Activated CD4-positive, alpha-beta T cell treated with anti-CD3 and anti-CD28 coated beads, Interleukin-2, amount 10 ng/mL, durations not matched to agents 24 days and 14 days (primary cell): Measurements from ENCODE around the gene ABLIM1. TPM values are rescaled to one million over a fixed set of nuclear protein-coding genes. Genes with fewer than 3 reads are reported as not detected.
A peak's percentile ranks its signal among the peaks of the same experiment; 100 is the strongest.

ENCODE experiments used
- DNase-seq: peaks from one replicate; pipeline ENCODE4 v3.0.0; 2022
- H3K27ac Mint-ChIP-seq: one replicate; pipeline ENCODE4 v1.8.0; 2022; ENCODE audit warnings: mild to moderate bottlenecking, mixed read lengths
- H3K27me3 Mint-ChIP-seq: one replicate; pipeline ENCODE4 v1.8.0; 2022; ENCODE audit warnings: mixed read lengths
- H3K36me3 Mint-ChIP-seq: one replicate; pipeline ENCODE4 v1.8.0; 2022; ENCODE audit warnings: low read depth, mild to moderate bottlenecking, mixed read lengths
- H3K4me1 Mint-ChIP-seq: one replicate; pipeline ENCODE4 v1.8.0; 2021; ENCODE audit warnings: mixed read lengths
- H3K4me3 Mint-ChIP-seq: one replicate; pipeline ENCODE4 v1.8.0; 2022; ENCODE audit warnings: mild to moderate bottlenecking, moderate library complexity, mixed read lengths
- H3K9me3 Mint-ChIP-seq: one replicate; pipeline ENCODE4 v1.8.0; 2021; ENCODE audit warnings: mixed read lengths
- intact Hi-C: fragments of 100-400 bp; cut with micrococcal nuclease; formaldehyde crosslinking; loops from one replicate; pipeline ENCODE4 v1.15.1; 2023
- total RNA-seq: library from RNA; stranded (reverse); gene quantifications from 2 replicates; pipeline ENCODE4 v1.2.3, GENCODE V29; 2022

Gene ABLIM1
- total RNA-seq, 1 donor from 2014 or later, result 16.5 TPM

GRCh38 chr10:114508376-114508775, 149.7 kb downstream of the ABLIM1 start:
- no peak for DNase-seq
- peaks cover 4% of the 10 kb centered on the region for H3K9me3 Mint-ChIP-seq
- no peak overlapping the region for H3K27ac Mint-ChIP-seq
- H3K27me3 Mint-ChIP-seq, result no peaks in the 10 kb centered on the region
- H3K36me3 Mint-ChIP-seq, result peaks cover 32% of the 10 kb centered on the region
- intact Hi-C loops, result no loop called here
- H3K4me3 Mint-ChIP-seq, result no peak overlapping the region
- H3K4me1 Mint-ChIP-seq, result peaks cover 34% of the 10 kb centered on the region

DNA sequence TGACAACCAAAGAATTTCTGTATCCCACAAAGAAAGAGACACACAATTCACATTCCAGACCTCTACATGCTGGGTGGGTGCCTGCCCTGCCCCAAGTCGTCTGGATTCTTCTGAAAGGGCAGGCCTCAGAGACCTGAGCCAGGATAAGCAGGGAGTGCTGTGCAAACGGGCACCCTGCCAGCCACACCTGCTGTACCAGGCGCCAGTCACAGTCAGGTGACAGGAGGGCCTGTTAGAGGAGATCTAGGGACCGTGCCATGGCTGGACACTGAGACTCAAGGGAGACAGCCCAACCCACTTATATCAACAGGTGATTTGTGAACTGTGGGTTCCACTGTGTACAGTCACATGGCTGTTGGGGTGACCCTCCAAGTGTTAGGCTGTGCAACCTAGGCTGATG, 150.6 kb downstream of the ABLIM1 start:
- no peak overlapping the region for H3K27ac Mint-ChIP-seq
- DNase-seq, result no peak
- no peaks in the 10 kb centered on the region for H3K27me3 Mint-ChIP-seq
- H3K4me3 Mint-ChIP-seq, result no peak overlapping the region
- intact Hi-C loops, result no loop called here
- H3K4me1 Mint-ChIP-seq, result peaks cover 29% of the 10 kb centered on the region
- peaks cover 33% of the 10 kb centered on the region for H3K36me3 Mint-ChIP-seq
- H3K9me3 Mint-ChIP-seq, result peaks cover 4% of the 10 kb centered on the region

DNA sequence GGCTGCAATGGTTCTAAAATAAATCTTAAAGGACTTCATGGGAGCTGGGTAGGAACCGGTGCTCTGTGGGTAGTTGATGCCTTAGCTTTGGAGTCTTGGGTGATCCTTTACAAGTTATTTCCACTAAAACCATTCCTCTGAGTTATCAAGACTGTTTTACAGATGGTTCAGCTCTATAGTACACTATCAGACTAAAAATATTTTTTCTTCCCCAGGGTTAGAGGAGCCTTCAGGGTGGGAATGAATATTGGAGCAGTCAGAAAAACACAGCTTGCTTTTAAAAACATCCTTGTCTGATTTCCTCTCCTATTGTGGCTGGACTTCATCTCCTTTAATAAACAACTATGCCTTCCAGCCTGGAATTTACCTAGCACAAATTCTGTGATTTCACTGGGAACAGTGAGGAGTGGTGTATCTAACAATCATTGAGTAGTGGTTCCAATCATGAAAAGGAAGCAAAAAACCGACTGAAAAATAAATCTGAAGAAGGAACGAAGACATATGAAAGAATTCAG, 151.1 kb downstream of the ABLIM1 start:
- intact Hi-C loops, result no loop called here
- Mint-ChIP-seq H3K36me3 (peaks cover 30% of the 10 kb centered on the region), H3K9me3 (peaks cover 4% of the 10 kb centered on the region), H3K4me3 (no peak overlapping the region), H3K27ac (no peak overlapping the region), H3K27me3 (no peaks in the 10 kb centered on the region), H3K4me1 (peaks cover 30% of the 10 kb centered on the region)
- no peak for DNase-seq

DNA sequence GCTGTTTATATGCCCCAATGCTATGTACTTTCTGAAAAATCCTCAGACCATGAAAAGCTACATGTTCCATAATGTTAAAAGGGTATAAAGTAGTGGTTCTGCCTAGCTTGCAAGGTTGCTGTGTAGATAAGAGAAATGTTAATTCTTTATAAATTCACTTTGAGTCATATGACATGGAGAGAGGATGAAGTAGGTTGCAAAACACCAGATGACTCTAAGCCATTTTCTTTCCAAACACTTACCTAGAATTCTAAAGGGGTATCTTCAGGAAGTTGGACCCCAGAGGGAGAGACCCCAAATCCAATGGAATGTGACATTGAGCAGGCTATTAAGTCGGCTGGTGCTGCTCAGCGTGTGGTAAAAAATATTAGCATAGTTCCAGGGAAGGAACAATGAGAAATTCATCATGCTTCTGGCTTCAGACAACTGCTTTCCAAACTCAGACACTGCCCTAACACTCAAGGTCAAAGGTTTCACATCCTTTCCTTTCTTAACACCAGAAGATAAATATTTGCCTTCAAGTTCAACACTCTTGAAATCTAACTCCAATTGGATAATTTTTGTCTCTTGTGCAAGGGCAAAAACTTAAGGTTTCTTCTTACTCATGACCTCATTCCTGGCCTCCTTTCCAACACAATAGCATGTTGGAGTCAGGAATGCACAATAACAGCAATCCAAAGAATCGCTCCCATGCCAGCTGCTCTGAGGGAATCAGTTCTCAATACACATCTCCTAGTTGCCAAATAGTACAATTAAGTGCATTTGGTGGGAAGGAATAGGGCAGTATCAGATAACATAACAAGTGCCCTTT, 153.1 kb downstream of the ABLIM1 start:
- no peak overlapping the region for H3K4me3 Mint-ChIP-seq
- H3K9me3 Mint-ChIP-seq, result peaks cover 4% of the 10 kb centered on the region
- H3K4me1 Mint-ChIP-seq, result peaks cover 40% of the 10 kb centered on the region
- no peaks in the 10 kb centered on the region for H3K27me3 Mint-ChIP-seq
- peaks cover 28% of the 10 kb centered on the region for H3K36me3 Mint-ChIP-seq
- H3K27ac Mint-ChIP-seq, result no peak overlapping the region
- intact Hi-C loops, result no loop called here
- DNase-seq, result no peak

DNA sequence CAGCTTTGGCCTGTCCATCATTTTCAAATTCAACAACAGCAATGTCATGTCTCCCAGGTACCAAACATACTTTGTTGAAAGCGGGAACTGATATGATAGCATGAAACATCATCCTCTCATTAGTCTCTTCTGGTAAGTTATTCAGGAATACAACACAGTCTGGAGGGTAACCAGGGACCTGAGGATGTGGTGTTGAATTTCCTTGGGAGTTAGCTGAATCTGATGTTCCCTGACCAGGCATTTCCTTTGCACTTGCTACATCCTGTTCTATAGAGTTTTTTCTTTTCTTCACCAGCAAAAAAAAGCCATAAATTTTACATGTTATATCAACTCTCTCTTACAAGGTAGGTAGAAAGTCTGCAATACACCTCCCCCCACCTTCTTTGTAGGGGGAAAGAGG, 156.0 kb downstream of the ABLIM1 start:
- Mint-ChIP-seq H3K4me1 (peaks cover 59% of the 10 kb centered on the region), H3K4me3 (no peak overlapping the region), H3K36me3 (peaks cover 23% of the 10 kb centered on the region), H3K27ac (peak overlapping the region; percentile 13), H3K27me3 (no peaks in the 10 kb centered on the region), H3K9me3 (peaks cover 4% of the 10 kb centered on the region)
- intact Hi-C loops, result no loop called here
- no peak for DNase-seq

DNA sequence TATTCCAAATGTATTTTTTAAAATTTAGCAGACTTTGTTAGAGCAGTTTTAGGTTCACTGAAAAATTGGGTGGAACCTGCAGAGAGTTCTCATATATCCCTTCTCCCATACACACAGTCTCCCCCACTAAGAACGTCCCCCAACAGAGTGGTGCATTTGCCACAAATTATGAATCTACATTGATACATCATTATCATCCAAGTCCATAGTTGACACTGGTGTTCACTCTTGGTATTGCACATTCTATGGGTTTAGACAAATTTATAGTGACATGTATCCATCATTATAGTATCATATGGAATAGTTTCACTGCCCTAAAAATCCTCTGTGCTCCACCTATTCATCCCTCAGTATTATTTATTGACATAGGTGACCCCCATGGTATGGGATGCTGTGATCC, 156.4 kb downstream of the ABLIM1 start:
- DNase-seq, result no peak
- Mint-ChIP-seq H3K27ac (peak overlapping the region; percentile 13), H3K36me3 (peaks cover 22% of the 10 kb centered on the region), H3K4me3 (no peak overlapping the region), H3K27me3 (no peaks in the 10 kb centered on the region), H3K4me1 (peaks cover 59% of the 10 kb centered on the region), H3K9me3 (peaks cover 4% of the 10 kb centered on the region)
- intact Hi-C loops, result no loop called here

DNA sequence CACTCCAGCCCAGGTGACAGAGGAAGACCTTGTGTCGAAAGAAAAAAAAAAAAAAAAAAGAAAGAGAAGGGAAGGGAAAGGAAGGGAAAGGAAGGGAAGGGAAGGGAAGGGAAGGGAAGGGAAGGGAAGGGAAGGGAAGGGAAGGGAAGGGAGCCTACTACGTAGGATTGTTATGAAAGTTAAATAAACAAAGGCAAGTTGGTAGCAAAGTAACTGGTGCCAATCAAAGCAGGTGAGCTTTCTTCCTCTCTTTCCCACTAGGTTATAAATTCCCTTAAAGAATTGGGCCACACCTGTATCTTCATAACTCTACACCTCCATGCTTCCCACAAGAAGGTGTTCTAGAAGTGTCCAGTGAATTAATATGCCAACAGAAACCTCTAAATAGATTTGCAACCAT, 157.4 kb downstream of the ABLIM1 start:
- intact Hi-C loops, result no loop called here
- Mint-ChIP-seq H3K27ac (peak overlapping the region; percentile 89), H3K4me3 (peak overlapping the region; percentile 64), H3K36me3 (peaks cover 23% of the 10 kb centered on the region), H3K4me1 (peaks cover 65% of the 10 kb centered on the region), H3K27me3 (no peaks in the 10 kb centered on the region), H3K9me3 (peaks cover 4% of the 10 kb centered on the region)
- DNase-seq, result no peak

DNA sequence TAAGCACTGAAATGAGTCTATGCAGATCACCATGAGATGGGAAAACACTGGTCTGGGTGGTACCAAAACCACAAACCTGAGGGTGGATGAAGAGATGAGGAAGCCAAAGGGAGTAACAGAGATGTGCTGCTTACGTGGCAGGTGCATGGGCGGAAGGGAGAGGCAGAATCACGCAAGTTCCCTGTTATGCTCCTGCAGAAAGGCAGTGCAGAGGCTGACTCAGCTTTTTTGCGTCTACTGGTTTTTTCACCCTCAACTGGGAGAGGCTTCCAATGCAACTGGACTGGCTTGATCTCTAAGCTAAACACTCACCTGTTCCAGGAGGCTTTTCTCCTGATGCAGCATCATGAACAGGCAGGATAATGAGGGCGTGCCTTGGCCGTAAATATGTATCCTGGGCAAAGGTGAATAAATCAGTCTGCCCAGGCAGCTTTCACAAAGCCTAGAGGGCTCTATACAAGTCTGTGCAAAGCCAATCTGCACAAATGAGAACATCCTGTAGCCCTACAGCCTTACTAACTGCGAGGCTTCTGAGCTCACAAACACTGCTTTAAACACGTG, 158.4 kb downstream of the ABLIM1 start:
- Mint-ChIP-seq H3K9me3 (peaks cover 9% of the 10 kb centered on the region), H3K27ac (peak overlapping the region; percentile 89), H3K36me3 (peaks cover 30% of the 10 kb centered on the region), H3K27me3 (no peaks in the 10 kb centered on the region), H3K4me1 (peaks cover 63% of the 10 kb centered on the region), H3K4me3 (peak overlapping the region; percentile 64)
- intact Hi-C loops, result loop anchor here (1.0 to 5.0 kb wide), 4 partner anchors 27 to 113 kb away; no protein-coding TSS in a partner anchor
- DNase-seq, result peak; percentile 87

- peaks cover 30% of the 10 kb centered on the region for H3K36me3 Mint-ChIP-seq
- peaks cover 6% of the 10 kb centered on the region for H3K9me3 Mint-ChIP-seq
- no peak for DNase-seq
- H3K27me3 Mint-ChIP-seq, result no peaks in the 10 kb centered on the region
- peaks cover 58% of the 10 kb centered on the region for H3K4me1 Mint-ChIP-seq
- peak overlapping the region; percentile 64 for H3K4me3 Mint-ChIP-seq
- peak overlapping the region; percentile 89 for H3K27ac Mint-ChIP-seq
- intact Hi-C loops, result loop anchor here (1.0 to 5.0 kb wide), 4 partner anchors 27 to 113 kb away; no protein-coding TSS in a partner anchor
Observed at GRCh38 chr10:114499116-114499515, 159.0 kb downstream of the ABLIM1 start.

GRCh38 chr10:114498413-114499111, 159.5 kb downstream of the ABLIM1 start:
- H3K4me3 Mint-ChIP-seq, result peak overlapping the region; percentile 64
- peaks cover 26% of the 10 kb centered on the region for H3K36me3 Mint-ChIP-seq
- H3K9me3 Mint-ChIP-seq, result peaks cover 5% of the 10 kb centered on the region
- no peaks in the 10 kb centered on the region for H3K27me3 Mint-ChIP-seq
- H3K27ac Mint-ChIP-seq, result peak overlapping the region; percentile 89
- intact Hi-C loops, result loop anchor here (1.0 to 5.0 kb wide), 4 partner anchors 27 to 114 kb away; no protein-coding TSS in a partner anchor
- DNase-seq, result no peak
- H3K4me1 Mint-ChIP-seq, result peaks cover 58% of the 10 kb centered on the region

GRCh38 chr10:114495303-114495702, 162.8 kb downstream of the ABLIM1 start:
- Mint-ChIP-seq H3K4me1 (peaks cover 63% of the 10 kb centered on the region), H3K27ac (no peak overlapping the region), H3K4me3 (no peak overlapping the region), H3K36me3 (peaks cover 29% of the 10 kb centered on the region), H3K9me3 (peaks cover 5% of the 10 kb centered on the region), H3K27me3 (no peaks in the 10 kb centered on the region)
- DNase-seq, result no peak
- intact Hi-C loops, result loop anchor here (5.0 kb wide), 1 partner anchor 117 kb away; no protein-coding TSS in a partner anchor

DNA sequence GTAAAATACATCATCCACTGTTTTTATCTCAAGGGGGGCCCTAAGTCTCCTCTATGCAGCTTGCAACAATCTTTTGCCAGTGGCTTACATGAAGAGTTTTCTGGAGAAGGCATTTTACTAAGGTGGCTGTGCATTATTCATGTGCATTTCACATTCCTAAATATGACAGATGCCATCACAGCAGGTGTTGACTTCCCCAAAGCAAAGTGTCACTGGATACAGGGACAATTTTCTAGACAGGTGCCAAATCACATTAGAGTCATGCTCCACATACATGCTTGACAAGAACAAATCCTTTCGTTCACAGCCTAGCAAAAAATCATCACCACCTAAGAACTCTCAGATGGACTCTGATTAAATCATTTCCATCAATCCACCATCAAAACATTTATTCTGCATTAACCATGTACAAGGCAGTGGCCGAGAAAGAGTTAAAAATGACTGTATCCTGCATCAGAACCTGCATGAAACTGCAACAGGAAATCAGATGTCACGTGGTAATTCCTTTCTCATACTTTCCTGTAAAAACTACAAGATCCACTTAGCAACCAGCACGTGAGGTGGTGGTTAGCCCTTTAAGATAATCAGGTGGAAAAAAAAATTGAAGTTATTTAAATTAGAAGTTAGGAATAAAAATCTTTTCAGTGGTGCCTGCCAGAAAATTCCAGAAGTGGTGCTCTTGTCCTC, 165.6 kb downstream of the ABLIM1 start:
- intact Hi-C loops, result loop anchor here (1.0 kb wide), 3 partner anchors 34 to 319 kb away; no protein-coding TSS in a partner anchor
- peaks cover 36% of the 10 kb centered on the region for H3K36me3 Mint-ChIP-seq
- peak; percentile 80 for DNase-seq
- peak overlapping the region; percentile 40 for H3K4me3 Mint-ChIP-seq
- peak overlapping the region; percentile 49 for H3K27ac Mint-ChIP-seq
- peaks cover 5% of the 10 kb centered on the region for H3K9me3 Mint-ChIP-seq
- no peaks in the 10 kb centered on the region for H3K27me3 Mint-ChIP-seq
- peaks cover 45% of the 10 kb centered on the region for H3K4me1 Mint-ChIP-seq

GRCh38 chr10:114491933-114492332, 166.1 kb downstream of the ABLIM1 start:
- peaks cover 41% of the 10 kb centered on the region for H3K36me3 Mint-ChIP-seq

More at GRCh38 chr10:114491933-114492332, 166.1 kb downstream of the ABLIM1 start:
- DNase-seq, result no peak
- Mint-ChIP-seq H3K4me3 (no peak overlapping the region), H3K9me3 (peaks cover 5% of the 10 kb centered on the region), H3K27ac (peak overlapping the region; percentile 49), H3K4me1 (peaks cover 51% of the 10 kb centered on the region), H3K27me3 (no peaks in the 10 kb centered on the region)
- intact Hi-C loops, result loop anchor here (1.0 kb wide), 3 partner anchors 34 to 319 kb away; no protein-coding TSS in a partner anchor
